A549 (cell line): ENCODE data around the gene KRTAP4-8. TPM values are rescaled to one million over a fixed set of nuclear protein-coding genes. Genes with fewer than 3 reads are reported as not detected.
"Not testable (repeated sequence)": the region's sequence is repeated elsewhere in the genome, so short reads cannot be mapped to it uniquely, and the experiment has no call there.

Source experiments
- ATAC-seq, 2 experiments: fragments of 200-7000 bp in 1 of 2; fragments of >200 bp in 1 of 2; cut with Nextera tagmentation in 1 of 2; cut with Tn5 transposase in 1 of 2; 3 replicates each; pipeline versions ENCODE4 v1.8.0 to v1.9.1; 2018 to 2020; ENCODE audit warnings: mild to moderate bottlenecking in 1 of 2, moderate library complexity in 1 of 2
- CTCF ChIA-PET: fragments of 300-600 bp; sonication (Branson Sonifier 250); formaldehyde crosslinking; extraction: SDS; loops from one replicate; lab custom pipeline; 2021; ENCODE audit warnings: antibody characterized with exemption, inconsistent platforms; lab: Yijun Ruan, JAX
- POLR2A ChIA-PET: fragments of 350-600 bp; formaldehyde crosslinking; extraction: SDS; loops from one replicate; lab custom pipeline; 2021; ENCODE audit warnings: antibody characterized with exemption, inconsistent platforms; lab: Yijun Ruan, JAX
- DNase-seq, 2 experiments: peaks; one replicate each; pipeline versions ENCODE4 v3.0.0 to v3.0.0-alpha.2; 2011 to 2016; ENCODE audit warnings: low read depth in 1 of 2, low spot score in 1 of 2
- FAIRE-seq: peaks from 2 replicates; lab custom pipeline; 2011; peaks lifted over from hg19 to GRCh38; lab: Jason Lieb, UNC
- H3K27ac ChIP-seq, 2 experiments: fragments of >200 bp; sonication (Bioruptor Twin); formaldehyde crosslinking; 3 replicates each; pipeline ENCODE4 v1.5.1; 2016 to 2017
- H3K4me1 ChIP-seq: fragments of >200 bp; sonication (Bioruptor Twin); formaldehyde crosslinking; 3 replicates; pipeline ENCODE4 v1.6.1; 2016
- H3K4me2 ChIP-seq: fragments of >200 bp; sonication (Bioruptor Twin); formaldehyde crosslinking; 3 replicates; pipeline ENCODE4 v1.6.1; 2016
- H3K4me3 ChIP-seq: fragments of >200 bp; sonication (Bioruptor Twin); formaldehyde crosslinking; 3 replicates; pipeline ENCODE4 v1.5.1; 2016
- H3K9me3 ChIP-seq: fragments of >200 bp; sonication (Bioruptor Twin); formaldehyde crosslinking; 3 replicates; pipeline ENCODE4 v1.6.1; 2016
- CBX2 ChIP-seq: fragments of 200-600 bp; sonication (generic); IDR thresholded peaks from 2 replicates; pipeline ENCODE4 v1.6.1; 2016; ENCODE audit warnings: low read depth, mild to moderate bottlenecking, borderline replicate concordance
- CBX8 ChIP-seq: fragments of 200-600 bp; sonication (generic); IDR thresholded peaks from 2 replicates; pipeline ENCODE4 v1.6.1; 2016
- EHF ChIP-seq: fragments of 250-450 bp; sonication (Bioruptor Pico); IDR thresholded peaks from 2 replicates; pipeline ENCODE4 v1.5.0; 2020; ENCODE audit warnings: mild to moderate bottlenecking
- EP300 ChIP-seq, 2 experiments: fragments of >200 bp; sonication (Bioruptor Twin); formaldehyde crosslinking; IDR thresholded peaks; 2 replicates in 1 of 2; 3 replicates in 1 of 2; pipeline ENCODE4 v1.6.1; 2016 to 2017
- FOSL2 ChIP-seq, 2 experiments: fragments of 450-650 bp in 1 of 2; fragments of >200 bp in 1 of 2; sonication (Bioruptor Twin) in 1 of 2; formaldehyde crosslinking; IDR thresholded peaks; 2 replicates each; pipeline versions ENCODE4 v1.5.0 to v1.6.1; 2016 to 2020; ENCODE audit warnings: mild to moderate bottlenecking in 1 of 2, moderate library complexity in 1 of 2
- GATA3 ChIP-seq: IDR thresholded peaks from 2 replicates; pipeline ENCODE4 v1.6.1; 2012; ENCODE audit warnings: borderline replicate concordance
- HDAC2 ChIP-seq: fragments of 200-600 bp; sonication (generic); IDR thresholded peaks from 2 replicates; pipeline ENCODE4 v1.6.1; 2016
- HOXB13 ChIP-seq: fragments of 250-450 bp; sonication (Bioruptor Pico); IDR thresholded peaks from 2 replicates; pipeline ENCODE4 v1.5.0; 2020; ENCODE audit warnings: low read depth, mild to moderate bottlenecking, moderate library complexity
- MAFK ChIP-seq: fragments of 450-650 bp; IDR thresholded peaks from 2 replicates; pipeline ENCODE4 v1.6.1; 2014; ENCODE audit not compliant: partially characterized antibody
- NFE2L2 ChIP-seq: fragments of 150-350 bp; conservative IDR thresholded peaks from 2 replicates; pipeline ENCODE4 v1.6.1; 2014; ENCODE audit warnings: low read length
- NR3C1 ChIP-seq: fragments of >200 bp; sonication (Bioruptor Twin); formaldehyde crosslinking; IDR thresholded peaks from 3 replicates; pipeline ENCODE4 v1.6.1; 2017
- PHF8 ChIP-seq: fragments of 200-600 bp; sonication (generic); IDR thresholded peaks from 2 replicates; pipeline ENCODE4 v1.6.1; 2016; ENCODE audit warnings: low read depth, mild to moderate bottlenecking, antibody characterized with exemption, moderate library complexity, borderline replicate concordance
- POLR2A ChIP-seq: IDR thresholded peaks from 2 replicates; pipeline ENCODE4 v1.6.1; 2012; ENCODE audit warnings: mild to moderate bottlenecking, low read length
- ZFP36 ChIP-seq: fragments of 450-650 bp; IDR thresholded peaks from 2 replicates; pipeline ENCODE4 v1.6.1; 2014; ENCODE audit warnings: borderline replicate concordance; ENCODE audit not compliant: partially characterized antibody
- ZNF302 ChIP-seq: fragments of 250-450 bp; sonication (Bioruptor Pico); IDR thresholded peaks from 2 replicates; pipeline ENCODE4 v1.9.0; 2021; ENCODE audit warnings: inconsistent platforms, mild to moderate bottlenecking, moderate library complexity
- ZSCAN20 ChIP-seq: fragments of 250-450 bp; sonication (Bioruptor Pico); IDR thresholded peaks from 2 replicates; pipeline ENCODE4 v1.8.0; 2022; ENCODE audit warnings: mild to moderate bottlenecking, moderate library complexity
- WGBS: methylation state at CpG from one replicate; pipeline ENCODE4 v1.1.6; 2017; ENCODE audit errors: missing lambda C conversion rate; 5-methylcytosine and 5-hydroxymethylcytosine counted together
- polyA plus RNA-seq, 4 experiments: library from polyadenylated mRNA; depleted of rRNA in 3 of 4; stranded (reverse); fragments of >200 nt; fragmentation: RNase III in 1 of 4; extraction: RNeasy Plus Mini Kit Qiagen cat#74134 plus additional on column Dnase treatment in 1 of 4; gene quantifications; 2 replicates in 3 of 4; 3 replicates in 1 of 4; pipeline ENCODE4 v1.2.3, GENCODE V29; 2011 to 2017
- TF ChIP-seq, protein P1 (sequence below): fragments of 250-450 bp; sonication (Bioruptor Pico); IDR thresholded peaks from 2 replicates; pipeline ENCODE4 v1.5.0; 2020; ENCODE audit warnings: low read depth, mild to moderate bottlenecking, moderate library complexity
- TF ChIP-seq, protein P2 (sequence below): fragments of >200 bp; sonication (Bioruptor Twin); formaldehyde crosslinking; IDR thresholded peaks from 3 replicates; pipeline ENCODE4 v1.6.1; 2016

The KRTAP4-8 gene
- polyA plus RNA-seq, 2 of the 4 experiments (the other 2 are of a cell fraction) = not detected

DNA sequence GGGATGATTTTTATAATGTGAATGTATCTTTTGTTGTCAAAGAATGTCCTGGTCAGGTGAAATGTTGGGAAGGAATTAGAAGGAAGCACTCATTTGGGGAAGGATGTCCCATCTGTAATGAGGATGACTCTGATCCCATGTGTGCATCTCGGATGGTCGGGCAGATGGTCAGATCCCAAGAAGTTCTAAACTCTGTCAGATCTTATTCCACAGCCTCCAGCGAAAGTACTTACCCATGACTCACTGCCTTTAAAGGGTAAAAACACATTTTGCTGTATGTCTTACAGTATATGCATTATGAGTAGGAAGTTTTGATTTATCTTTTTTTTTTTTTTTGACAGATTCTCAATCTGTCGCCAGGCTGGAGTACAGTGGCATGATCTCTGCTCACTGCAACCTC is 20.8 kb upstream of the KRTAP4-8 start:
- CTCF ChIA-PET = no interaction called here
- FAIRE-seq (no peak), DNase-seq (no peak), ATAC-seq (no peak)
- H3K4me2 ChIP-seq = no peak overlapping the region
- 70% methylated on average over 4 of the region's 4 CpGs for WGBS
- POLR2A ChIA-PET = no interaction called here
- no peaks in the 10 kb centered on the region for H3K9me3 ChIP-seq
- TF ChIP-seq, protein P1, sequence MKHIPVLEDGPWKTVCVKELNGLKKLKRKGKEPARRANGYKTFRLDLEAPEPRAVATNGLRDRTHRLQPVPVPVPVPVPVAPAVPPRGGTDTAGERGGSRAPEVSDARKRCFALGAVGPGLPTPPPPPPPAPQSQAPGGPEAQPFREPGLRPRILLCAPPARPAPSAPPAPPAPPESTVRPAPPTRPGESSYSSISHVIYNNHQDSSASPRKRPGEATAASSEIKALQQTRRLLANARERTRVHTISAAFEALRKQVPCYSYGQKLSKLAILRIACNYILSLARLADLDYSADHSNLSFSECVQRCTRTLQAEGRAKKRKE (CRISPR knock-in tag) = no peak
- TF ChIP-seq HDAC2 (no peak), ZNF302 (CRISPR knock-in tag) (no peak), GATA3 (no peak), PHF8 (no peak), ZFP36 (no peak), CBX2 (no peak), ZSCAN20 (CRISPR knock-in tag) (no peak), FOSL2 (IDR thresholded peaks at IDR 0.05) (no peak), FOSL2 (CRISPR knock-in tag; IDR thresholded peaks at IDR 0.05) (no peak), NR3C1 (no peak), HOXB13 (CRISPR knock-in tag) (no peak), NFE2L2 (no peak)
- H3K4me3 ChIP-seq = no peak overlapping the region
- no peak overlapping the region for H3K27ac ChIP-seq
- no peaks in the 10 kb centered on the region for H3K4me1 ChIP-seq

DNA sequence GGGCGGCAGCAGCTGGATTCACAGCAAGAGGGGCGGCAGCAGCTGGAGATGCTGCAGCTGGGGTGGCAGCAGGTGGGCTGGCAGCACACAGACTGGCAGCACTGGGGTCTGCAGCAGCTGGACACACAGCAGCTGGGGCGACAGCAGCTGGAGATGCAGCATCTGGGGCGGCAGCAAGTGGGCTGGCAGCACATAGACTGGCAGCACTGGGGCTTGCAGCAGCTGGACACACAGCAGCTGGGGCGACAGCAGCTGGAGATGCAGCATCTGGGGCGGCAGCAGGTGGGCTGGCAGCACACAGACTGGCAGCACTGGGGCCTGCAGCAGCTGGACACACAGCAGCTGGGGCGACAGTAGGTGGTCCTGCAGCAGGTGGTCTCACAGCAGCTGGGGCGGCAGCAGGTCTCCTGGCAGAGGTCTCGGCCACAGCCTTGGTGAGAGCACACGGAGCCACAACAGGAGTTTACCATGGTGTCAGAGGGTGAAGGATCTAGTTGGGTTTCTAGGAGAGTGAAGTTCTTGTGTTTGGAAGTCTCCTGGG is 20.0 kb upstream of the KRTAP4-8 start, which contains the start of gene KRTAP4-11:
KRTAP4-11 (minus strand) TSS at position 528 of the 541 bp plus-strand sequence; CDS start at position 470, 58 bp downstream.
- H3K4me2 ChIP-seq = not testable (repeated sequence)

DNA sequence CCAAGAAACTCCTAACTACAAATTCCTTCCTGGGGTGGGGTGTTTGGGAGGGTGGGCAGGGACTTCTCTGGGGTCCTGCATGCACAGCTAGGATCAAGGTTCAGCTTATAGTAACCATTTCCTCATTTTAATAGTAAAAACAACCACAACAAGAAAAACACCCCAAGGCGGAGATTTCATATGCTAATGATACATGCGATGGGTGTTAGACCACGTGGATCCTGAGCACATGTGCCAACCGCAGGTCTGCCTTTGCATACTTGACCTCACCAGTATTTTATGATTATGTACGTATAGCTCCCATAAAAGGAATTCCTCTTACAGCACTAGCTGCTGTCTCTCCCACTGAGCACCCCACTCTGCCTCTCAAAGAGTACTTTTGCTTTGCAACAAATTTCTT is 18.4 kb upstream of the KRTAP4-8 start:
- H3K9me3 ChIP-seq = peaks cover 5% of the 10 kb centered on the region; the same call in 1 of the 3 replicates
- TF ChIP-seq EHF (CRISPR knock-in tag) (no peak), NFE2L2 (no peak), CBX8 (no peak), FOSL2 (IDR thresholded peaks at IDR 0.05) (no peak), FOSL2 (CRISPR knock-in tag; IDR thresholded peaks at IDR 0.05) (no peak), EP300 (IDR thresholded peaks at IDR 0.05) (no peak)
- TF ChIP-seq, protein P2, sequence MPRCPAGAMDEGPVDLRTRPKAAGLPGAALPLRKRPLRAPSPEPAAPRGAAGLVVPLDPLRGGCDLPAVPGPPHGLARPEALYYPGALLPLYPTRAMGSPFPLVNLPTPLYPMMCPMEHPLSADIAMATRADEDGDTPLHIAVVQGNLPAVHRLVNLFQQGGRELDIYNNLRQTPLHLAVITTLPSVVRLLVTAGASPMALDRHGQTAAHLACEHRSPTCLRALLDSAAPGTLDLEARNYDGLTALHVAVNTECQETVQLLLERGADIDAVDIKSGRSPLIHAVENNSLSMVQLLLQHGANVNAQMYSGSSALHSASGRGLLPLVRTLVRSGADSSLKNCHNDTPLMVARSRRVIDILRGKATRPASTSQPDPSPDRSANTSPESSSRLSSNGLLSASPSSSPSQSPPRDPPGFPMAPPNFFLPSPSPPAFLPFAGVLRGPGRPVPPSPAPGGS = no peak
- FAIRE-seq (no peak), DNase-seq (no peak), ATAC-seq (no peak)
- POLR2A ChIA-PET = no interaction called here
- CTCF ChIA-PET = no interaction called here
- H3K4me1 ChIP-seq = no peaks in the 10 kb centered on the region
- WGBS = 86% methylated on average over 5 of the region's 5 CpGs
- no peak overlapping the region for H3K4me2 ChIP-seq
- H3K4me3 ChIP-seq = no peak overlapping the region
- no peak overlapping the region for H3K27ac ChIP-seq

More for the DNA sequence above, 20.0 kb upstream of the KRTAP4-8 start, which contains the start of gene KRTAP4-11:
- POLR2A ChIA-PET, CTCF ChIA-PET, ATAC-seq, H3K27ac ChIP-seq, H3K4me1 ChIP-seq, DNase-seq, FAIRE-seq, H3K4me3 ChIP-seq, H3K9me3 ChIP-seq: not testable (repeated sequence)
- WGBS = 65% methylated on average over 6 of the region's 10 CpGs

DNA sequence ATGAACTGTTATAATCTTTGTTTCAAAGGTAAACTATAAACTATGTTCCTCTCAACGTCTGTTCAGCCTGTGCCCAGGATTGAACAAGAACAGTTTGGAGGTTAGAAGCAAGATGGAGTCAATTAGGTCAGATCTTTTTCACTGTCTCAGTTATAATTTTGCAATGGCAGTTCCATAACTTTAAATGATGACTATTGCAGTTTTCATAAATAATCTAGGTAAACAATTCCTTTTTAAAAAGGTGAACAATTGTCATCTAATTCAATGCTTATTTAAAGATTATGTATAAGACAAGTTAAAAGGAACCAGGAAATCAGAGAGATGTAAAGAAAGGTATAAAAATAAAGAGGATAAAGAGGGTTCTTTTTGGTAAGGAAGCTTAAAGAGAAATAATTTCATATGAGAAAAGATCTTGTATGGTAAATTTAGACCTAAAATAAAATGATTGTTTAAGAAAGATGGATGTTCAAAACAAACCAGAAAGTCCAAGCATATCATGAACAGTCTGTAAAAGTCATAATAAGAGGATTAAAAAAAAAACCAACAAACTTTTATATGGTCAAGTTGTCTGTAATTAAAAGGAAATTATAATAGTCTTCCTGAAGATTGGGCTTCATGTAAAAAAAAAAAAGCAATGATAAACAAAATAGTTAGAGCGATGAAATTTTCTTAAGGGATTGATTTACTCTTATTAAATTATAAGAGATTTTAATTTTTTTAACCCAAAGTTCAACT is 13.4 kb upstream of the KRTAP4-8 start:
- ATAC-seq = no peak
- Histone ChIP-seq H3K4me3 (no peak overlapping the region), H3K4me2 (no peak overlapping the region), H3K27ac (no peak overlapping the region), H3K9me3 (peaks cover 5% of the 10 kb centered on the region; the same call in 1 of the 3 replicates), H3K4me1 (no peaks in the 10 kb centered on the region)
- POLR2A ChIA-PET = no interaction called here
- 54% methylated on average over 2 of the region's 2 CpGs for WGBS
- TF ChIP-seq MAFK (peak; percentile 85), ZFP36 (peak; percentile 49), POLR2A (no peak)
- CTCF ChIA-PET = no interaction called here
- no peak for FAIRE-seq
- DNase-seq = no peak

DNA sequence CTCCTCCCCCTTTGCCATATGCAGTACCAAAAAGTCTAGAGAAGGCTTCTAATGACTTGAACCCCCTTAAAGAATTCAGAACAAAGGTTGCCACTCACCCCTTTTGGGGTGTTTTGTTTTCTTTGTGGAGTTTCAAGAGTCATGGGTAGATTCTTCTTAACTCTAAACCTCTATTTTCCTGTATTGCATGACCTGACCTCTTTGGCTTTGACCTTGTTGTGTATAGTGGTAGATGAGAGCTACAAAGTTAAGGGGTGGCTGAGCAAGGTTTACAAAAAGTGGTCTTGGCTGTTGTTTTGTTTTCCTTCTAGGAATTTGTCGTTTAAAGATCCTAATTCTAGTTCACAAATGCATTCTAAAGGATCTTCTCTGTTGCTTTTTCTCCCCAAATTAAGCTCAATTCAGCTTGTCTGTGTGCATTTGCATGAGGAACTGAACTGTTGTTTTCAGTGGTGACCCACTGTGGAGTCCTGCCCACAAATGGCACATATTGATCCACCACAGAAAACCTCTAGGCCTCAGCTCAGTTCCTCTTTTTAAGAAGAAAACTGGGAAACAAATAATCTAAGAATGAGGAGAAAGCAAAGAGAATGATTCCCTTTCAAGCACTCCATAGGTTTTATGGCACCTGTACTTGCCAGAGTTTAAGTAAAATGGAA is 10.9 kb upstream of the KRTAP4-8 start:
- WGBS = 10% methylated on average over 1 of the region's 1 CpG
- H3K4me2 ChIP-seq, FAIRE-seq, ATAC-seq, H3K9me3 ChIP-seq, POLR2A ChIA-PET, H3K27ac ChIP-seq, DNase-seq, H3K4me3 ChIP-seq: not testable (repeated sequence)
- peaks cover 11% of the 10 kb centered on the region for H3K4me1 ChIP-seq
- CTCF ChIA-PET = interaction anchor here (0.6 kb wide), 2 partner anchors 158 to 431 kb away, joined by 3 to 4 read pairs; no protein-coding TSS in a partner anchor
